ENCODE measurements around the gene DPP6.

The DPP6 gene

DNA sequence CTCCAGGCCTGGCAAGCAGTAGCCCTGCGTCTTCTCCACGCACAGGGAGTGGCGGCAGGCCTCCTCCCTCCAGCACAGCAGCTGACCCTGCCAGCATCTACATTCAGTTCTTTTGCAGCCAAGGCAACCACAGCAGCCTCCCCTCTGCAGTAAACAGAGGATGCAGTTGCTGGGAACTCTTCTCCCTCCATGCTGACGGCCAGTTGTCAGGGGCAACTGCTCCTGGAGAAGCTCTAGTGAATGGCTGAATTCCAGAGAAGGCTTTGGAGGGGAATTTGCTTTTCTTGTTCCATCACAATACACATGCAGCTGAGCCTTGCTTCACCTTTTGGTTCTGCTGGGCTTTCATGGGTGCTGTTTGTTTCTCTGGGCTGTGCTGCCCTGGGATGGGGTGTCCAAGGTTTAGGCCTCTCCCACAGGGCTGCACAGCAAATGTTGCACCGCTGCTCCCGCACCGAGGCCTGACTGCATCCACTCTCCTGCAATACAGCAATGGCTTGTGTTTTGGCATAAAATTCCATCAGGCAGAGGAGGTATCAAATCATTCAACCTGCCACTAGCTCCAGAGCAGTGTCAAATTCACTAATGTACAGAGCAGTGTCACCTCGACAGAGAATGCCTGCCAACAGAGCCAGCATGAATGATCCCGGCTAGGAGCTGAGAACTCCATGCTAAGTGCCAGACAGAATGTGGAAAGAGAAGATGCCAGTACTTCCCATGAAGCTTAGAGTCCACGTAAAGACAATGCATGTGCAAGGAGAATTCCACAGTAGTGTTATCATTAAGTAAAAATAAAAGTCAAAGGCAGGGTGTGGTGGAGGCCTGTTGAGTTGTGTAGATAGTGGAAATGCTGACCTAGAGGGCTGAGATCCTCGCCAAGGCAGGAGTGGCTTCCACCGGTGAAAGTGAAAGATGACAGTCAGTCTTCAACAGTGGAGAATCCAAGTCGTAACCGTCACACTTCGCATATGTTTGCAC, 399.6 kb downstream of the DPP6 start:
- no peak for DNase-seq (ENCODE audit: low read depth)

GRCh38 chr7:154463794-154464193, 411.6 kb downstream of the DPP6 start:
- DNase-seq (ENCODE audit: low read depth): no peak

- DNase-seq (ENCODE audit: low read depth): no peak
Observed at GRCh38 chr7:154469652-154470051, 417.5 kb downstream of the DPP6 start.

DNA sequence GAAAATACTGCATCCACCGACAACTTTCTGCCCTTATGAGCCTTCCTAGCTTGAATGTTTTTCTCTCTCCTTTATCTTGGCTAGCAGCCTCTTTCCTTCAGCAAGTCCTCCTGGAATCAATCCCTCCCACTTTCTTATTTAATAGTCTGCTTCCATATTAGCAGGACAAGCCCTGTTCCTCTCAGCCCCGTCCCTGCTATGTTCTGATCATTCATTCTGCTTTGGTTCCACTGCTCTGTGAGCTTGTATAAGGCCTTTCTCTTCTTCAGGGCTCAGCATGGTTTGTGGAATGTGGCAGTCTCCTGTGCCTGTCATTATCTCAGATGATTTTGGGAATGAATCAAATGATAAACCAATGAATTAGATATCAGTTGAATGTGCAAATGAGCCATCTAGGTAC, 420.1 kb downstream of the DPP6 start:
- DNase-seq (ENCODE audit: low read depth): no peak

- DNase-seq (ENCODE audit: low read depth): no peak
Observed at GRCh38 chr7:154473360-154473759, 421.2 kb downstream of the DPP6 start.

DNA sequence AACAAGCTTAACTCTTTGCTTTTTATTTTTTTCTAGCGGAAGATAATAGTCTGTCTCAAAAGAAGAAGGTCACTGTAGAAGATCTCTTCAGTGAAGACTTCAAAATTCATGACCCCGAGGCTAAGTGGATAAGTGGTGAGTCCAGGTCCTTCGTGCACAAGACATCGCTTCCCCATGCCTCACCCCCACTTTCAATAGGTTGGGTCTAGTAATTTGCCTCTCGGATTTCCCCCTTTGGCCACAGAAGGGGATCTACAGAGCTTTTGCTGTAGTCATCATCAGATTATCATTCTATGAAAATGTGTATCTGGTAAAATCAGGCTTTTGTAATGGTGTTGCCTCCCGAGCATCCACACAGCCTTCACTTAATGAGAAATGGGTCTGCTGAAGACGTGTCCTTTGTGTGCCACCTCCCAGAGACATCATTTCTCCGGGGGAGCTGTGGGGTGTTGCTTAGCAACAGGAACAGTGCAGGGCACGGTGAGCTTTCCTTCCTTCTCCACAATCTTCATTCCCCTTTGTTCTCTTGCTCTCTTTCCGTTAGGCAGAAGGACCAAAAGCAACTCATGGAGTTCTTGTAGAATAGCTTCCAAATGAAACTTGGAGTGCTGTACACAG, 422.8 kb downstream of the DPP6 start:
- no peak for DNase-seq (ENCODE audit: low read depth)

DNA sequence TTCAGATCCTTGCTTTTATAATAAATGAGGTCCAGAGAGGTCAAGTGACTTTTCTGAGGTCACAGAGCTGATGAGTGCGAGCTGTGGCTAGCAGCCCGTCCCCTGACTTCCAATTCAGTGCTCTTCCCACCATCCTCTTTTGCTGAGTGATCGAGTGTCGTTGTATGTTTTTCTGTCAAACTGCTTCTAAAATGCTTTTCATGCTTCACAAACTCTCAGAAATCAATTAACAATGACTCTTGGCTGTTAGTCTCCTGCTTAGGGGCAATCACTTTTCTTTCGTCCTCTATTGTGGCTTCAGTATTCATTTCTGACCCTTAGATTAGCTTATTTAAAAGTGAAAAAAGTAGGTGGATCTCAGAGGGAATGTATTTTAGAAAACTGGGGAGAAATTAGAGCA, 423.7 kb downstream of the DPP6 start:
- DNase-seq (ENCODE audit: low read depth): no peak

DNA sequence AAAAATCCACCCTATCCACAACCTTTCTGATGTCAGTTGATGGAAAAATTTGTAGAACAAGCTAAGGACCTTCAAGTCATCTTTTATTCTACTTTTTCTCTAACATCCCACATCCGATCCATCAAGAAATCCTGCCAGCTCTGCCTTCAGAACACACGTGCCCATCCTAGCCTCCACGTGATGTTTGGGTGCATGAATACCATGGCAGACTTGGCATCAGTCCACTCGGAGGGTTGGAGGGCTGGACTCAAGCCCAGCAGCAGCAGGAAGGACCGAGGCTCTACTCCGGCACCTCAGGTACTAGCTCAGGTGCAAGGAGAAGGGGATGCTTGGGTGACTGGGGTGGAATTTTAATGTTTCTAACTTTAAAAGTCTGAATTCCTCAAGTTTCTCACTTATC, 428.6 kb downstream of the DPP6 start:
- DNase-seq (ENCODE audit: low read depth): no peak

DNA sequence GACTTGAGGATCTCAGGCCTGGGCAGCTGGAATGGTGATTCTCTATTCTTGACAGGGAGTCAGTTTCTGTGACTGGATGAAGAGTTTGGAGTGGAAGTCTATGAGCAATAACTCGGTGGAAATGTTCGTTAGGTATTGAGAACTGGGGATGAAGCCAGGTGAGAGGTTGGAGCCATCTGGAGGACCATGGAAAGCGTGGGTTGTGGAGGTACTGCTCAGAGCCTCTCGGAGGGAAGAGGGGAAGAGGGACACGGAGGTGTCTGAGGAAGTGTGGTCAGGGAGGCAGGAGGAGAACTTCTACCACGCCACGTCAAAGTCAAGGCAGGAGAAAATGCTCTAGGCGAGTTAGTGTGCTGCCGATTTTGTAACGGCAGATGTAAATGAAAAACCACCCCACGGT, 430.7 kb downstream of the DPP6 start:
- DNase-seq (ENCODE audit: low read depth): no peak

GRCh38 chr7:154484406-154484805, 432.2 kb downstream of the DPP6 start:
- DNase-seq (ENCODE audit: low read depth): no peak

- DNase-seq (ENCODE audit: low read depth): no peak
Observed at GRCh38 chr7:154484943-154485342, 432.7 kb downstream of the DPP6 start.

GRCh38 chr7:154489897-154490296, 437.7 kb downstream of the DPP6 start:
- no peak for DNase-seq (ENCODE audit: low read depth)

GRCh38 chr7:154493594-154493993, 441.4 kb downstream of the DPP6 start:
- DNase-seq (ENCODE audit: low read depth): no peak

DNA sequence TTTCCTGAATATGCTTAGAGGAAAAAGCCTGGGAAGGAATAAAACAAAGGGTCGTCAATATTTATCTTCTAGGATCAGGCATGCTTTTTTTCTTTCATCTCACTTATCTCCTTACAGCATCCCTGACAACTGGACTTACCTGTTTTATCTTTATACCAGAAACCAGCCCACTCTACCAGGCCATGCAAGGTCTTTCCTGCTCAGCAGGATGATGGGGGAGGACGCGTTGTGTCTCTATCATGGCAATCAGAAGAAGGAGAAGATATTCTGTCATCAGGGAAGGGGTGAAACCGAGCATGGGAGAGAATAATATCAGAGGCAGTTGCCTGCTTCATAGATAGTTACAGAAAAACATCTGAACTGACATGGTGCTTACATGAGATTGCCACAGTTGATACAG, 445.6 kb downstream of the DPP6 start:
- DNase-seq (ENCODE audit: low read depth): no peak

DNA sequence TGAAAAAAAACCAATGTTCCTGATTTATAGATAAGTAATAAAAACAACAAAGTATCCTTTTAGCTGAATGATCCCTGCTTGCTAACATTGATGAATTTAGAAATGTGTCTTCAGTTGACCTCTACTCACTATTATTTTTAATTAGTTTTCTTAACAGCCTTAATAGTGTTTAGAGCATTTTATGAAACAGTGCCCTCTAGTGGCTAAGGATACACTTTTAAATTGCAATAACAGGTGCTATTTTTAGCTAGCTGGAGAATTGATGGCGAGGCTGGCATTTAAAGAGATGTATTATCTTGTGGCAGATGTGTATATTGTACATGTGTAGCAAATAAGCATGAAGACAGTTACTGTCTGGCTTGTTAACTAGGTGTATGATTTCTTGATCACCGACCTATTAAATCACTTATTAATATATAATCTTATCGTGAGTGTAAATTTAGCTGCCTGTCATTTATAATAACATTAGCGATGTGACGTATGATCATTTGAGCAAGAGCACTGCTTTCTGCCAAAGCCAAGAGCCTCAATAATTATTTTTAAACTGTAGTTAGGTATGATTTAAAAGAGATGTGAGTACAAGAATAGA, 451.9 kb downstream of the DPP6 start:
- DNase-seq (ENCODE audit: low read depth): no peak

GRCh38 chr7:154504918-154505317, 452.7 kb downstream of the DPP6 start:
- DNase-seq (ENCODE audit: low read depth): no peak

DNA sequence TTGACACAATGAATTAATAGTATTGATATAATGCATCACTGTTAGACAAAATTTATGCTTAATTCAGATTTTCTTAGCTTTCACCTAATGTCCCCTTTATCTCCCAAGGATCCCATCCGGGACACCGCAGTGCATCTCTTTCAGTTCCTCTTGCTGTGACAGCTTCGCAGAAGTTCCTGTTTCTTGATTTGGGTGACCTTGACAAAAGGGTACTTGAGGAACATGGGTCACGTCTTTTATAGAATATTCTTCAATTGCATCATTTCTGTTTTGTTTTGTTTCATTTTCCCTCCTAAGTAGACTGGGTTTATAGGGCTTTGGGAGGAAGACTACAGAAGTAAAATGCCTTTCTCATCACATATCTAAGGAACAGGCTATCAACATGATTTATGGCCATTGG, 453.2 kb downstream of the DPP6 start:
- DNase-seq (ENCODE audit: low read depth): no peak

- DNase-seq (ENCODE audit: low read depth): no peak
Observed at GRCh38 chr7:154509192-154509591, 457.0 kb downstream of the DPP6 start.

GRCh38 chr7:154512121-154512833, 460.1 kb downstream of the DPP6 start:
- DNase-seq (ENCODE audit: low read depth): no peak

DNA sequence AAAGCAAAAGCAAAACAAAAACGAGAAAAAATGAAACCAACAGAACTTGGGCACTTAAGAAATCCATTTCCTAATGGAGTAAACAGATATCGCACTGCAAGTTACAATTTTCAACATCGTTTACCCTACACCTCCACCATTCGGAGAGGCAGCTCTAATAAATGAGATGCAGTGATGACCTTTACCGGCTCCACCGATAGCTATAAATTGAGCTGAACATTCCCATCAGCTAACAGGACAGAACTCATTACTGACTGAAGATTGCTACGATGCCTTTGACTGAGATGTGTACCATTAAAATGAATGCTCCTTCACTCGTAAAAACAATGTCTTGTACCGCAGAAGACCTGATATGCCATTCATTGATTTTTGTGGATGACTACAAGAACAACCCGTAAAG, 465.6 kb downstream of the DPP6 start:
- no peak for DNase-seq (ENCODE audit: low read depth)

- no peak for DNase-seq (ENCODE audit: low read depth)
Observed at GRCh38 chr7:154519229-154519628, 467.0 kb downstream of the DPP6 start.

DNA sequence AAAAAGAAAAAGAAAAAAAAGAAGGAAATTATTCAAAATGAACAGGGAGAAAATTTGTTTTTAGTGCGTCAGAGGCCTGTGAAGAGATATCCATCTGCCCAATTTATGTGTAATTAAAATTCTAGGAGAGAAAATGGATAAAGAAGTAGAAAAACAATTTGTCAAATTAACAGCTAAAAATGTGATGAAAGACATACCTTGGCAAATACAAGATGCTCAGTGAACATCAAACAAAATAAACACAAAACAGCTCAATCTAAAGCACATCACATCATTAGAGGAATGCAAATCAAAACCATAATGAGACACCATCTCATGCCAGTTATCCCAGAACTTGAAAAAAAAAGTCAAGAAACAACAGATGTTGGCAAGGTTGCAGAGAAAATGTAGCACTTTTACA, 477.9 kb downstream of the DPP6 start:
- DNase-seq (ENCODE audit: low read depth): no peak

DNA sequence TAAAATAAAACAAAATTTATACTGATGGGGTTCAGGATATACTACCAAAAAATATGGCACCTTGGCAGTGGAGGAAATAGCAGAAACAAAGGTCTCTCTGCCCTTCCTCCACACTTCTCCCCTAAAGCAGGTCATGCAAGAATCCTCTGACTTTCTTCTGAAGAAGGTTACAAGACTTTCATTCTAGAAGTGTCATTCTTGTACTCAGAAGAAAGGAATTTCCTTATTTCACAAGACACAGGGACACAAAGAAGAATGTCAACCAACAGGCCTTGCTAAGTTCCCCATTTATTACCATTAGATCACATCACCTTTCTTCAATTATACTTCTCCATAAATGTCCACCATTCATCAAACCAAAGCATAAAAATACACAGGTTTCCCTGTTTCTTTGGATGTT, 480.6 kb downstream of the DPP6 start:
- no peak for DNase-seq (ENCODE audit: low read depth)

All from fibroblast of the conjunctiva (primary cell).